GM12878 (cell line): ENCODE data around the gene UBASH3B. TPM values are rescaled to one million over a fixed set of nuclear protein-coding genes. Genes with fewer than 3 reads are reported as not detected.

Experiments
- ATAC-seq: fragments of 200-7000 bp; cut with Tn5 transposase; 3 replicates; pipeline ENCODE4 v1.9.1; 2020; ENCODE audit warnings: mild to moderate bottlenecking, moderate library complexity
- BruUV-seq: library from RNA; stranded (reverse); fragments of 400-500 nt; replicated peaks from 2 replicates; lab custom pipeline; 2021; lab: Mats Ljungman, UMichigan
- CTCF ChIA-PET: fragments of 300-600 bp; sonication (Branson Sonifier 250); formaldehyde crosslinking; extraction: SDS; loops from one replicate; lab custom pipeline; 2021; ENCODE audit warnings: inconsistent platforms; lab: Yijun Ruan, JAX
- POLR2A ChIA-PET: fragments of 350-600 bp; formaldehyde crosslinking; extraction: SDS; loops from one replicate; lab custom pipeline; 2021; ENCODE audit warnings: inconsistent platforms; lab: Charles Lee
- RAD21 ChIA-PET: fragments of 300-600 bp; sonication (Branson Sonifier 250); formaldehyde crosslinking; loops from one replicate; lab custom pipeline; 2023; ENCODE audit warnings: antibody characterized with exemption; ENCODE audit not compliant: unreplicated experiment; lab: Charles Lee
- SMC1A ChIA-PET: fragments of 300-600 bp; sonication (Branson Sonifier 250); formaldehyde crosslinking; loops from one replicate; lab custom pipeline; 2023; ENCODE audit not compliant: unreplicated experiment, uncharacterized antibody; lab: Charles Lee
- DNase-seq: peaks from one replicate; pipeline ENCODE4 v3.0.0-alpha.2; 2011; ENCODE audit warnings: low read depth, low spot score
- FAIRE-seq: peaks from 3 replicates; lab custom pipeline; 2011; peaks lifted over from hg19 to GRCh38; lab: Jason Lieb, UNC
- H2AFZ ChIP-seq: 2 replicates; pipeline ENCODE4 v1.6.0; 2011; ENCODE audit warnings: low read depth, low read length, control low read depth; ENCODE audit not compliant: control insufficient read depth
- H3K27ac ChIP-seq: 2 replicates; pipeline ENCODE4 v1.5.1; 2011; ENCODE audit warnings: control low read depth; ENCODE audit not compliant: control insufficient read depth, insufficient read depth
- H3K27me3 ChIP-seq, 2 experiments: replicated peaks in 1 of 2; 2 replicates each; pipeline versions ENCODE4 v1.6.0 to v1.6.1; 2011; ENCODE audit warnings: low read length in 1 of 2; ENCODE audit not compliant: control insufficient read depth in 2 of 2, insufficient read depth in 2 of 2
- H3K36me3 ChIP-seq, 2 experiments: 2 replicates each; pipeline ENCODE4 v1.5.1; 2011; ENCODE audit warnings: low read length in 1 of 2; ENCODE audit not compliant: control insufficient read depth in 2 of 2, insufficient read depth in 2 of 2
- H3K4me1 ChIP-seq: 2 replicates; pipeline ENCODE4 v1.6.1; 2011; ENCODE audit warnings: mild to moderate bottlenecking, low read length, moderate library complexity, mixed read lengths; ENCODE audit not compliant: control insufficient read depth, insufficient read depth
- H3K4me2 ChIP-seq: 2 replicates; pipeline ENCODE4 v1.6.0; 2011; ENCODE audit warnings: control low read depth; ENCODE audit not compliant: control insufficient read depth, insufficient read depth
- H3K4me3 ChIP-seq: fragments of 200-600 bp; sonication (generic); 2 replicates; pipeline ENCODE4 v1.5.1; 2016
- H3K79me2 ChIP-seq: 2 replicates; pipeline ENCODE4 v1.6.0; 2011; ENCODE audit warnings: low read length; ENCODE audit not compliant: control insufficient read depth, insufficient read depth
- H3K9ac ChIP-seq: 2 replicates; pipeline ENCODE4 v1.8.0; 2011; ENCODE audit warnings: low read length, control low read depth, mixed read lengths; ENCODE audit not compliant: control insufficient read depth, insufficient read depth
- H3K9me3 ChIP-seq: replicated peaks from 3 replicates; pipeline ENCODE4 v1.5.1; 2011; ENCODE audit warnings: mild to moderate bottlenecking, low read length; ENCODE audit not compliant: control insufficient read depth, insufficient read depth
- H4K20me1 ChIP-seq: 2 replicates; pipeline ENCODE4 v1.6.0; 2011; ENCODE audit not compliant: control insufficient read depth, insufficient read depth
- YY1 ChIP-seq: IDR thresholded peaks from 2 replicates; pipeline ENCODE4 v1.6.1; 2011; ENCODE audit warnings: low read depth, mild to moderate bottlenecking, low read length
- ZBTB11 ChIP-seq: fragments of 450-650 bp; formaldehyde crosslinking; IDR thresholded peaks from 2 replicates; pipeline ENCODE4 v1.5.0; 2022; ENCODE audit warnings: mild to moderate bottlenecking, missing genetic modification characterization
- ZBTB4 ChIP-seq: fragments of 450-650 bp; formaldehyde crosslinking; IDR thresholded peaks from 2 replicates; pipeline ENCODE4 v1.4.0; 2022; ENCODE audit warnings: mild to moderate bottlenecking, moderate library complexity
- WGBS: methylation state at CpG from one replicate; pipeline ENCODE4 v1.1.6; 2016; ENCODE audit warnings: low lambda C conversion rate; ENCODE audit not compliant: insufficient replicate concordance, insufficient coverage; ENCODE audit errors: missing lambda C conversion rate; 5-methylcytosine and 5-hydroxymethylcytosine counted together
- in situ Hi-C: fragments of 300-500 bp; cut with MboI; formaldehyde crosslinking; loops from 9 replicates; pipeline ENCODE4 v1.14.3; 2018; ENCODE audit warnings: mixed read lengths
- intact Hi-C: fragments of 100-400 bp; cut with micrococcal nuclease; formaldehyde crosslinking; loops from one replicate; pipeline ENCODE4 v1.14.2; 2022; ENCODE audit not compliant: unreplicated experiment
- polyA plus RNA-seq, 11 experiments: library from polyadenylated mRNA; depleted of rRNA in 4 of 11; unstranded in 6 of 11; stranded (reverse) in 5 of 11; fragments of >200 nt; fragmentation: Nextera tagmentation in 4 of 11; fragmentation: Illumina TruSeq in 1 of 11; extraction: Ambion mirVana in 4 of 11; extraction: Trizol in 1 of 11; gene quantifications; 1 replicate in 1 of 11; 2 replicates in 10 of 11; pipeline versions ENCODE4 v1.2.1 to v1.2.3, GENCODE V29; 2011 to 2016; ENCODE audit warnings: inconsistent platforms in 2 of 11, missing spikeins in 2 of 11, low read depth in 1 of 11
- total RNA-seq, 4 experiments: library from RNA; depleted of rRNA in 3 of 4; stranded (reverse); fragments of >200 nt in 3 of 4; fragmentation: Illumina TruSeq in 1 of 4; extraction: Trizol in 1 of 4; gene quantifications; 2 replicates each; pipeline versions ENCODE4 v1.2.1 to v1.2.3, GENCODE V29; 2013 to 2021

The UBASH3B gene
- total and polyA plus RNA-seq, 10 of the 15 experiments (the other 5 are each of a cell fraction or from before 2014, with no cell fraction given), result 0.18 to 3.3 (median 0.57) TPM

GRCh38 chr11:122695076-122695615 lies 39.6 kb downstream of the UBASH3B start:
- Histone ChIP-seq H3K4me2 (no peak overlapping the region), H3K27me3 (peaks cover 0 to 3% of the 10 kb centered on the region in 2 experiments; a peak in 1 of 4 replicates), H2AFZ (no peak overlapping the region), H3K4me3 (no peak overlapping the region), H3K4me1 (peaks cover 15% of the 10 kb centered on the region), H3K9ac (no peak overlapping the region), H3K27ac (no peak overlapping the region), H3K9me3 (no peaks in the 10 kb centered on the region), H4K20me1 (no peaks in the 10 kb centered on the region), H3K79me2 (no peaks in the 10 kb centered on the region), H3K36me3 (no peaks in the 10 kb centered on the region)
- no peak for ATAC-seq
- SMC1A ChIA-PET, result no interaction called here
- RAD21 ChIA-PET, result no interaction called here
- intact Hi-C loops (no loop called here), in situ Hi-C loops (no loop called here)
- TF ChIP-seq ZBTB11 (CRISPR knock-in tag) (no peak), YY1 (no peak), ZBTB4 (CRISPR knock-in tag) (no peak)
- DNase-seq, result no peak
- no peak for FAIRE-seq
- BruUV-seq, result no TSS peak
- CTCF ChIA-PET, result interaction anchor here (0.6 to 1.1 kb wide), 2 partner anchors 61 to 158 kb away, joined by 3 to 6 read pairs; no protein-coding TSS in a partner anchor
- WGBS, result 60% methylated on average over 13 of the region's 13 CpGs
- POLR2A ChIA-PET, result no interaction called here
